Measurements from ENCODE around the gene RNF207.

DNA sequence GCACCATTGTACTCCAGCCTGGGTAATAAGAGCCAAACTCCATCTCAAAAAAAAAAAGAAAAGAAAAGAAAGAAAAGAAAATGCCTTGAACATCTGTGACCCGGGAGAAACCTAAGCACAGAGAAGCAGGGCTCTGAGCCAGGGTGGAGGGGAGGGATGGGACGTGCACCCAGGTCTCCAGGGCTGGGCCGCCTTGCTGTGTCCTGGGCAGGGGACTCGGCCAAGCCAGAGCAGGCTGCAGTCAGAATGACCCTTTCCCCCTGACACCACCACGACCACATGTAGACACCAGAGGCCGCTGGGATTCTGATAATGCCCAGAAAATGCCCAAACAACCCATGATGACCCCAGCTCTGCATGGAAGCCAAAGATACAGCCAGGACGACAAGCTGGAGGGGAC lies 43.6 kb upstream of the RNF207 start:
- TF ChIP-seq POLR2A (IDR thresholded peaks at IDR 0.05; ENCODE audit: extremely low read depth, insufficient read length) (no peak), CTCF (IDR thresholded peaks at IDR 0.05; ENCODE audit: low read depth, low read length) (no peak), MYC (IDR thresholded peaks at IDR 0.05; ENCODE audit: low read depth, low read length) (no peak)
- TF ChIP-seq, protein P1, sequence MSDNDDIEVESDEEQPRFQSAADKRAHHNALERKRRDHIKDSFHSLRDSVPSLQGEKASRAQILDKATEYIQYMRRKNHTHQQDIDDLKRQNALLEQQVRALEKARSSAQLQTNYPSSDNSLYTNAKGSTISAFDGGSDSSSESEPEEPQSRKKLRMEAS (IDR thresholded peaks at IDR 0.05; ENCODE audit: low read depth, low read length), result no peak
